Testis (tissue), 2 donors: ENCODE data around the gene CROCC2.

Experiments used
- POLR2A ChIP-seq: fragments of 450-650 bp; IDR thresholded peaks from one replicate; pipeline ENCODE4 v1.6.1; 2017; ENCODE audit warnings: antibody characterized with exemption, mild to moderate bottlenecking, moderate library complexity
- TF ChIP-seq, protein P1 (sequence below), 3 experiments: fragments of 450-650 bp in 2 of 3; fragments of 200-600 bp in 1 of 3; sonication (generic) in 1 of 3; IDR thresholded peaks; one replicate each; pipeline ENCODE4 v1.5.1; 2016 to 2019; ENCODE audit warnings: antibody characterized with exemption in 3 of 3, mild to moderate bottlenecking in 2 of 3, moderate library complexity in 1 of 3

DNA sequence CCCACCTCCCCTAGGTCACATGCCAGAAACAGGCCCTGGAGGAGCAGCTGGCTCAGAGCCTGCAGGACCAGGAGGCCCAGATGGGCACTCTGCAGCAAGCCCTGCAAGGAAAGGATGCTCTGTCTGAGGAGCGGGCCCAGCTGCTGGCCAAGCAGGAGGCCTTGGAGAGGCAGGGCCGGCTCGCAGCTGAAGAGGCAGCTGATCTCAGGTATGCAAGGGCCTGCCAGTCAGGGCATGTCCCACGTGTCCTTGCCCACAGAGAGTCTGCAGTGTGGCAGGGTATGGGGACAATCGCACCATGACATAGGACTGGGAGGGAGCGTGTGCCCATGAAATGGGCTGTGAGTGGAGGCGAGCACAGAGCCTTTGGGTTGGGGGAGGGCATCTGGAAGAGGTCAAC lies 39.9 kb downstream of the CROCC2 start:
- TF ChIP-seq POLR2A, result no peak
- TF ChIP-seq, protein P1, sequence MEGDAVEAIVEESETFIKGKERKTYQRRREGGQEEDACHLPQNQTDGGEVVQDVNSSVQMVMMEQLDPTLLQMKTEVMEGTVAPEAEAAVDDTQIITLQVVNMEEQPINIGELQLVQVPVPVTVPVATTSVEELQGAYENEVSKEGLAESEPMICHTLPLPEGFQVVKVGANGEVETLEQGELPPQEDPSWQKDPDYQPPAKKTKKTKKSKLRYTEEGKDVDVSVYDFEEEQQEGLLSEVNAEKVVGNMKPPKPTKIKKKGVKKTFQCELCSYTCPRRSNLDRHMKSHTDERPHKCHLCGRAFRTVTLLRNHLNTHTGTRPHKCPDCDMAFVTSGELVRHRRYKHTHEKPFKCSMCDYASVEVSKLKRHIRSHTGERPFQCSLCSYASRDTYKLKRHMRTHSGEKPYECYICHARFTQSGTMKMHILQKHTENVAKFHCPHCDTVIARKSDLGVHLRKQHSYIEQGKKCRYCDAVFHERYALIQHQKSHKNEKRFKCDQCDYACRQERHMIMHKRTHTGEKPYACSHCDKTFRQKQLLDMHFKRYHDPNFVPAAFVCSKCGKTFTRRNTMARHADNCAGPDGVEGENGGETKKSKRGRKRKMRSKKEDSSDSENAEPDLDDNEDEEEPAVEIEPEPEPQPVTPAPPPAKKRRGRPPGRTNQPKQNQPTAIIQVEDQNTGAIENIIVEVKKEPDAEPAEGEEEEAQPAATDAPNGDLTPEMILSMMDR (IDR thresholded peaks at IDR 0.05), result no peak
